ENCODE data around the gene AP5Z1.

AP5Z1 gene

DNA sequence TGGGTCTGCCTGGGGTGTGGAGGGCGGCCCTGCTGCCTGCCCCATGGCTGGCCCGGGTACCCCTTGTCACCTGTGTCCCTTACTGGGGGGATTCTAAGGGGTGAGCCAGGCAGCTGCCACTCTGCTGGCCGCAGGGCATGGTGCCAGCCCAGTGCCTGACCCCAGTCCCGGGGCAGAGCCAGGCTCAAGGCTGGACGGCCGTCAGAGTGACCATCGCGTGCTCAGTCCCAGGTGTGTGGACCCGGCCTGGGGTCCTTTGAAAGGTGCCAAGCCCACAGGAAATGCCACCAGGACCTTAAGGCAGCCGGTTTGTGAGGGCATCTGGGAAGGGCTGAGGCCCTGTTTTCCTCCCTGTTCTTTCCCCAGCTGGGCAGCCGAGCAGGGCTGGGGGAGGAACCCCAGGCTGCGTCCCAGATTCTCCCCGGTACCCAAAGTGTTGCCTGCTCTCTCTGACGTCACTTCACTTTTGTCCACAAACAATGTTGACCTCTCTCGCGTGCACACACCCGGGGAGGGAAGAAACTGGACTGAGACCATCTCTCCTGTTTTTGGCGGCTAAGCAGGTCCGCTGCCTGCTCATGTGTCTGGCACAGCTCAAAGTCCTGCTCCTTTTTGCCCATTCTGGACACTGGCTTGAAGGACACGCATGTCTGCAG, 48.8 kb downstream of the AP5Z1 start:
- no peak for DNase-seq

DNA sequence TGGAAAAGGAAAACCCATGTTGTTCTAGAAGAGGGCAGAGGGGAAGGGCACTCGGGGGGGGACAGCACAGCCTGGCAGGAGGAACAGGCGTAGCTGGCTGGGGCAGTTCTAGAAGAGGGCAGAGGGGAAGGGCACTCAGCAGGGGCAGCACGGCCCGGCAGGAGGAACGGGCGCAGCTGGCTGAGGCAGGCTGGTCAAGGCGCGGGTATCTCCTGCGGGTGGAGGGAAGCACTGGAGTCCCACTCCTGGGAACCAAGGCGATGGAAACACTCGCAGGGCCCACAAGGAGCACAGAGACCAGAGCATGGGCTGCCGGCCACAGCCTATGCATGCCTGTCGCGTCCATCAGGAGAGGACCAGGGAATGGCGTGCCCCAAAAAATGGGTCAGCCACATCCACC, 49.7 kb downstream of the AP5Z1 start:
- no peak for DNase-seq

DNA sequence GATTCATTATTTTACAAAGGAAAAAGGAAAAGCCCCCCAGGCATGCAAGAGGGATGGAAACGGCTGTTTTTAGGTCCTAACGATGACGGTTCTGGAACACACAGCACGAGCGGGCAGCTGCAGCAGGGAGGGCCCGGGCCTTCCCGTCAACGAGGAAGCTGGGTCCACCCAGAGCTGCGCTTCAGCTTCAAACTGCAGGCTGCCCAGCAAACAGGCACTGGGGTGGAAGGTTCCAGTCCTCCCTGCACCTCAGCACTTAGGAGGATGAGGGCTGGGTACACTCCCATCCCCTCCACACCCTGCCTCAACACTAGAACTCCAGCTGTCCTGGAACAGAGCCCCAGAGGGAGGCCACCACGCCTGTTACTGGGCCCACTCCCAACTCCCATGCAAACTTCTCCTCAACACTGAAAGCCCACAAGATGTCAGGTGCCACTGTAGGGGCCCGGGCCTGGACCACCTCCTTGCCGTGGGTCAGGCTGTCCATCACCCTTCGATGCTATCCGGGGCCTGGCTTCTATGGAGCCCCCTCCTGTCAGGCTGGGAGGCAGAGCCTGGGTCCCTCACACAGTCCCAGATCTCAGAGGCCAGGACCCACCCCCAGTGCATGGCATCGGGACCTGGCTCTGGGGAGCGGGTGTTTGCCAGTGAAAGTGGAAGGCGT, 53.4 kb downstream of the AP5Z1 start:
- no peak for DNase-seq

GRCh38 chr7:4830176-4830575, 54.8 kb downstream of the AP5Z1 start:
- peak; percentile 40 for DNase-seq

- DNase-seq: no peak
These were observed 56.5 kb downstream of the AP5Z1 start for GRCh38 chr7:4831723-4832495.

DNA sequence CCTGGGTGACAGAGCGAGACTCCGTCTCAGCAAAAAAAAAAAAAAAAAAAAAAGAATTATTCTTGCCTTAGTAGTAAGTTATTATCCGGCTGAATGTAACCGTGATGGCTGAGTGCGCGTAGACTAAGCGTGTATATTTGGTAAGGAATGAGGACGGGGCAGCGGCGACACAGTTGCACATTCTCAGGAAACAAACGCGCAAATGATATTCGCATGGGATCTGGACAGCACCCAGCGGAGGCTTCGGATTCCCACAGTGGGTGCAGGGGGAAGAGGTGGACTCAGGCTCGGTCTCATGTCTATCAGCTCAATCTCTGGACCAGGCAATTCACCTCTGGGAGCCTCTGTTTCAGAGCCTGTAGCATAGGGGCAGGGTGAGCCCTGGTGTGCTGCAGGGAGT, 57.3 kb downstream of the AP5Z1 start:
- DNase-seq: no peak

- DNase-seq: no peak
These were observed 57.8 kb downstream of the AP5Z1 start for GRCh38 chr7:4833176-4833575.

DNA sequence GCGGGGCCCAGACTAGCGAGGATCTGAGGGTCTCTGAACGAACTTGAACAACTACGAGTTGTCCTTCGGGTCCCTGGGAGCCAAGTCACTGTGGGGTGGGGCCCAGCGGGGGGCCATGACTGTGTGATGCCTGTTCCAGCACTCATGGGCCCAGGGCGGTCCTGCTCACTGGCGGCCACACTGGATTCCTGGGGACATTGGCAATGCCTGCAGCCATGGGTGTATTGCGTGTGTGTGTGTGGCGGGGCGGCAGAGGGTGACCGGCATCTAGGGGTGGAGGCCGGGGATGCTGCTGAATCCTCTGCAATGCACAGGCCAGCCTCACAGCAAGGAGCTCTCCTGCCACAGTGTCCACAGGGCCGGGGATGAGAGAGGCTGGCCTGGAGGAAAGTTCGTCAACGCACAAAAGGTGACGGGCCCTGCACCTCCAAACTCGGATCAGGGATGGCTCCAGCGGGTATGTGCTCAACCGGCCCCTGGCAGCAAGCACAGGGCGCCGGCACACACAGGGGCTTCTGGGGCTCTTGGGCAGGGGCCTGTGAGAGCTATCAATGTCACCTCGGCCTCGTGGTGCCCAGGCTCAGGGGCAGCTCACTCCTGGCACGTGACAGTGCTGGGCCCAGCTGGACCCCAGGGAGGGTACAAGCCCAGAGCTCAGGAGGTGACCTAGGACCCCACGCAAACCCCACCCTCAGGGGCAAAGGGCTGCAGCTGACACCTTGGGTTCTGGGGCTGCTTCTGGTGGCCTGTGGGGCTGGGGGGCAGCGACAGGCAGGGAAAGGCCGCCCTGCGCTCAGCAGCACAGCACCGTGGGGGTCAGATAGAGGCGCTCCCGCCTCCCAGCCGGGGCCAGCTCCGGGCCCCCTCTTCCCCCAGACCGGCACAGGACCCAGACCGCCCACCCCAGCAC, 58.5 kb downstream of the AP5Z1 start:
- DNase-seq: no peak

DNA sequence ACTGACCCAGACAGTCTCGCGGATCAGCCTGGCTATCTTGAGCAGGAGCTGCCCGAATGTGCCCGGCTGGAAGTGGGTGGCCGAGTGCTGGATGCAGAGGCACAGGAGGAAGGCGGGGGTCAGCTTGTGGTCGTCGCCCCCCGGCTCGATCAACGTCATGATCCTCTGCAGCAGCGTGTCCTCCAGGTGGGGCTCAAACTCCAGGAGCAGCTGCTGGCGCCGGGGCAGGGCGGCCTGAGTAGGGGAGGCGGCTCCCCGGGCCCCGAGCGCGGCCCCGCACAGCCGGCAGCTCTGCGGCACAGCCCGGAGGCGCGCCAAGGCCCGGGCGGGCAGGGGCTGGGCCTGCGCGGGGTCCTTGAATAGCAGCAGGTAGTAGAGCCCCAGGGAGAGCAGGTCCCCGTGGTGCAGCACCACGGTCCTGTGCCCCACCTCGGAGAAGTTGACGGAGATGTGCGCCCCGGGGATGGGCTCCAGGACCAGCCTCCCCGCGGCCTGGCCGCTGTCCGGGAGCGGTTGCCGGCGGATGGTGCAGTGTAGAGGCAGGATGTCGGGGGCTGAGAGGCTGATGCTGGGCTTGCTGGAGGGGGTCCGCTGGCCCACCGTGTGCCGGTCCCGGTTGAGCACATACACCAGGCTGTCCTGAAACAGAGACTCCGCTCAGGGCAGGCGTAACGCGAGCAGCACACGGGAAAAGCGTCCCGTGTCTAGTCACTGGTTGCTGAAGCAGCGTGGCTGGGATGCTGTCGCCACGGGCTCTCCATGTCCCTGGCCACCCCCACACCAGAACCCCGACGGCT, 59.4 kb downstream of the AP5Z1 start:
- no peak for DNase-seq

GRCh38 chr7:4835398-4836205, 60.2 kb downstream of the AP5Z1 start:
- no peak for DNase-seq

DNA sequence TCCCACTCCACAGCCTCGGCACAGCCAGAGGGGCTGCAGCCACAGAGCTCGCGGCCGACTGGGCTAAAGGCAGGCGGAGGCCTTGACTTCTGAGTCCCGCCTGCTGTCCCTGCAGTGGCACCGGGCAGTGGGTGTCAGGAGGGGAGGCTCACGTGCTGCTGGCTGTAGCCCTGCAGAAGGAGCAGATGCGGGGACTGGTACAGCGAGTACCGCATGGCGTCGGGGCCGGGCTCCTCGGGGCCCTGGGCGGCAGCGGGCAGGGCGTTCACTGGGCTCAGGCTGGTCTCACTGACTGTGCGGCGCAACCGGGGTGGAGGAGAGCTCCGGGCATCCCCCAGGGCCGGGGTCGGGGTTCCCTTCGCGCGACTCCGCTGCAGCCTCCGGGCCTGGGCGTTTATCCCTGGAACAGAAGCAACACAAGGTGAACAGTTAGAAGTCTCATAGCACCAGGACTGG, 60.8 kb downstream of the AP5Z1 start:
- DNase-seq: no peak

- no peak for DNase-seq
These were observed 61.8 kb downstream of the AP5Z1 start for GRCh38 chr7:4837041-4837802.

GRCh38 chr7:4837803-4838625, 62.6 kb downstream of the AP5Z1 start:
- DNase-seq: no peak

- DNase-seq: no peak
These were observed 63.4 kb downstream of the AP5Z1 start for GRCh38 chr7:4838626-4839334.

DNA sequence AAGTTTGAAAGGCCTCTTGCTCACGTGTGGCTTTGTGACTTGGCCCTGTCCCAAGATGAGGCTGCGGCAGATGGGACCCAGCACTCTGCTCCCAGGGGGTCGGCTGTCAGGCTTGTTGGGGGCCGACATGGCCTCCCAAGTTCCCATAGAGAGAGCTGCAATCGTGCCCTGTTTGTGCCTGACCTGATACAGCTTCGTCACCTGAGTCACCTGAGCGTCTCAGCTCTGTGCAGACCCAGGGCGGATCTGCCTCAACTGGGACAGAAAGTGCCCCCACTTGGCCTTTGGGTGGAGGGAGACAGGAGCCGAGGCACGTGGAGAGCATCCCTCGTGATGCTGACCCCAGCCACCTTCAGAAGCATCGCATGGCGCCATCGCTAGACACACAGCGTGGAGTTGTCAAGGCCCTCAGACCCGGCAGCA, 64.7 kb downstream of the AP5Z1 start:
- no peak for DNase-seq

Measured in CD4-positive, alpha-beta T cell treated with Interleukin-4 for 4 hours (primary cell).